Mesendoderm (in vitro differentiated cells): ENCODE measurements around the gene SLC18A2.

Source experiments
- DNase-seq: peaks from one replicate; pipeline ENCODE4 v3.0.0; 2013
- H2AK5ac ChIP-seq: 2 replicates; pipeline ENCODE4 v1.6.1; 2013; ENCODE audit warnings: low read length, inconsistent platforms
- H2BK120ac ChIP-seq: 2 replicates; pipeline ENCODE4 v1.6.1; 2013; ENCODE audit warnings: low read depth, mild to moderate bottlenecking, low read length, moderate library complexity, mixed read lengths
- H2BK15ac ChIP-seq: replicated peaks from 2 replicates; pipeline ENCODE4 v1.6.1; 2013; ENCODE audit warnings: low read depth, mild to moderate bottlenecking, moderate library complexity
- H2BK5ac ChIP-seq: 2 replicates; pipeline ENCODE4 v1.6.1; 2013; ENCODE audit warnings: low read length, inconsistent platforms
- H3K18ac ChIP-seq: 2 replicates; pipeline ENCODE4 v1.6.1; 2013; ENCODE audit warnings: mild to moderate bottlenecking, low read length, mixed read lengths
- H3K23ac ChIP-seq: one replicate; pipeline ENCODE4 v1.6.1; 2013; ENCODE audit warnings: low read length
- H3K27ac ChIP-seq: 2 replicates; pipeline ENCODE4 v1.5.1; 2013; ENCODE audit warnings: low read depth, mild to moderate bottlenecking, inconsistent platforms, low read length, moderate library complexity
- H3K27me3 ChIP-seq: 2 replicates; pipeline ENCODE4 v1.6.1; 2013; ENCODE audit warnings: low read length, control low read depth, mild to moderate bottlenecking, inconsistent platforms; ENCODE audit not compliant: insufficient read depth, poor library complexity
- H3K36me3 ChIP-seq: 2 replicates; pipeline ENCODE4 v1.6.1; 2013; ENCODE audit warnings: low read length, inconsistent platforms; ENCODE audit not compliant: control insufficient read depth, insufficient read depth
- H3K4ac ChIP-seq: one replicate; pipeline ENCODE4 v1.6.1; 2013; ENCODE audit warnings: low read depth, mild to moderate bottlenecking, low read length, moderate library complexity
- H3K4me1 ChIP-seq: 2 replicates; pipeline ENCODE4 v1.6.1; 2013; ENCODE audit warnings: low read depth, low read length, inconsistent platforms; ENCODE audit not compliant: control insufficient read depth
- H3K4me2 ChIP-seq: 2 replicates; pipeline ENCODE4 v1.6.1; 2013; ENCODE audit warnings: low read length
- H3K4me3 ChIP-seq: 2 replicates; pipeline ENCODE4 v1.5.1; 2013; ENCODE audit warnings: mild to moderate bottlenecking, low read length
- H3K56ac ChIP-seq: one replicate; pipeline ENCODE4 v1.6.1; 2013; ENCODE audit warnings: low read length
- H3K79me1 ChIP-seq: 2 replicates; pipeline ENCODE4 v1.6.1; 2013; ENCODE audit warnings: low read length, inconsistent platforms
- H3K79me2 ChIP-seq: 2 replicates; pipeline ENCODE4 v1.6.1; 2013; ENCODE audit warnings: mild to moderate bottlenecking, low read length; ENCODE audit not compliant: control insufficient read depth, insufficient read depth
- H3K9ac ChIP-seq: 2 replicates; pipeline ENCODE4 v1.6.1; 2013; ENCODE audit warnings: low read length, inconsistent platforms
- H4K5ac ChIP-seq: one replicate; pipeline ENCODE4 v1.6.1; 2013; ENCODE audit warnings: low read length
- H4K8ac ChIP-seq: one replicate; pipeline ENCODE4 v1.6.1; 2013; ENCODE audit warnings: low read depth, mild to moderate bottlenecking, control low read depth, low read length, moderate library complexity
- WGBS: extraction: QIAGEN DNeasy Blood & Tissue Kit; methylation state at CpG from one replicate; pipeline ENCODE4 v1.1.7; 2013; ENCODE audit warnings: low lambda C conversion rate, missing lambda C conversion rate; ENCODE audit not compliant: insufficient coverage; ENCODE audit errors: extremely low coverage; 5-methylcytosine and 5-hydroxymethylcytosine counted together

Gene SLC18A2

GRCh38 chr10:117239721-117240620 lies 943 bp upstream of the SLC18A2 start:
- Histone ChIP-seq H3K36me3 (no peaks in the 10 kb centered on the region), H3K4me1 (no peaks in the 10 kb centered on the region), H3K4me2 (peak overlapping the region; percentile 0), H3K27ac (no peak overlapping the region), H4K8ac (no peak overlapping the region), H3K56ac (no peak overlapping the region), H2BK5ac (no peak overlapping the region), H2BK15ac (no peak overlapping the region), H4K5ac (no peak overlapping the region), H2AK5ac (no peak overlapping the region), H2BK120ac (no peak overlapping the region), H3K4ac (no peak overlapping the region), H3K18ac (no peak overlapping the region), H3K79me1 (no peaks in the 10 kb centered on the region), H3K23ac (no peak overlapping the region), H3K9ac (no peak overlapping the region), H3K79me2 (no peaks in the 10 kb centered on the region), H3K27me3 (peaks cover 3% of the 10 kb centered on the region), H3K4me3 (no peak overlapping the region)
- DNase-seq: no peak
- no CpG with 5 or more reads among the region's 15 CpGs for WGBS

GRCh38 chr10:117241541-117242462 lies 888 bp downstream of the SLC18A2 start:
- H3K4me3 ChIP-seq: no peak overlapping the region
- H4K8ac ChIP-seq: no peak overlapping the region
- DNase-seq: no peak
- no peaks in the 10 kb centered on the region for H3K79me2 ChIP-seq
- peak overlapping the region; percentile 51 for H3K56ac ChIP-seq
- no peak overlapping the region for H3K4me2 ChIP-seq
- no peak overlapping the region for H3K18ac ChIP-seq
- H3K27me3 ChIP-seq: peaks cover 3% of the 10 kb centered on the region
- no peaks in the 10 kb centered on the region for H3K36me3 ChIP-seq
- no peak overlapping the region for H2BK120ac ChIP-seq
- no peaks in the 10 kb centered on the region for H3K4me1 ChIP-seq
- no CpG with 5 or more reads among the region's 56 CpGs for WGBS
- H2AK5ac ChIP-seq: no peak overlapping the region
- no peak overlapping the region for H3K23ac ChIP-seq
- H3K79me1 ChIP-seq: no peaks in the 10 kb centered on the region
- no peak overlapping the region for H3K27ac ChIP-seq
- H2BK5ac ChIP-seq: no peak overlapping the region
- no peak overlapping the region for H3K9ac ChIP-seq
- no peak overlapping the region for H2BK15ac ChIP-seq
- no peak overlapping the region for H3K4ac ChIP-seq
- no peak overlapping the region for H4K5ac ChIP-seq

DNA sequence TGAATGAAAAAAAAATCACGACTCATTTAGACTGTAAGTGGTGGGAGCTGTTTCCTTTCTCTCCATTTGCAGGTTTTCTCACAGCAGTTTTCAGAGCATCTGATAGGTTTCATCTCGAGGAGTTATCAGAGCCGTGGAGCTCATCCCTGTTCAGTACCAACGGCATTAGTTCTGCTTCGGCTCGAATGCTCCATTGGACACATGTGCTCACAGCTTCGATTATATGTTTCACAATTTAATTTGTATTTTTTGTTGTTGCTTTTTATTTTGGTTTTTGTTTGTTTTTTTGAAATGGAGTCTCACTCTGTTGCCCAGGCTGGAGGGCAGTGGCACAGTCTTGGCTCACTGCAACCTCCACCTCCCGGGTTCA lies 1.5 kb downstream of the SLC18A2 start:
- Histone ChIP-seq H3K79me1 (no peaks in the 10 kb centered on the region), H3K27me3 (peaks cover 3% of the 10 kb centered on the region), H3K36me3 (no peaks in the 10 kb centered on the region), H4K8ac (no peak overlapping the region), H3K4me3 (no peak overlapping the region), H3K79me2 (no peaks in the 10 kb centered on the region), H2AK5ac (no peak overlapping the region), H3K9ac (no peak overlapping the region), H3K27ac (no peak overlapping the region), H3K4me1 (no peaks in the 10 kb centered on the region), H2BK15ac (no peak overlapping the region), H3K18ac (no peak overlapping the region), H2BK120ac (no peak overlapping the region), H2BK5ac (no peak overlapping the region), H3K4me2 (no peak overlapping the region), H3K56ac (no peak overlapping the region), H3K4ac (no peak overlapping the region), H3K23ac (no peak overlapping the region), H4K5ac (no peak overlapping the region)
- WGBS: no CpG with 5 or more reads among the region's 8 CpGs
- DNase-seq: no peak

DNA sequence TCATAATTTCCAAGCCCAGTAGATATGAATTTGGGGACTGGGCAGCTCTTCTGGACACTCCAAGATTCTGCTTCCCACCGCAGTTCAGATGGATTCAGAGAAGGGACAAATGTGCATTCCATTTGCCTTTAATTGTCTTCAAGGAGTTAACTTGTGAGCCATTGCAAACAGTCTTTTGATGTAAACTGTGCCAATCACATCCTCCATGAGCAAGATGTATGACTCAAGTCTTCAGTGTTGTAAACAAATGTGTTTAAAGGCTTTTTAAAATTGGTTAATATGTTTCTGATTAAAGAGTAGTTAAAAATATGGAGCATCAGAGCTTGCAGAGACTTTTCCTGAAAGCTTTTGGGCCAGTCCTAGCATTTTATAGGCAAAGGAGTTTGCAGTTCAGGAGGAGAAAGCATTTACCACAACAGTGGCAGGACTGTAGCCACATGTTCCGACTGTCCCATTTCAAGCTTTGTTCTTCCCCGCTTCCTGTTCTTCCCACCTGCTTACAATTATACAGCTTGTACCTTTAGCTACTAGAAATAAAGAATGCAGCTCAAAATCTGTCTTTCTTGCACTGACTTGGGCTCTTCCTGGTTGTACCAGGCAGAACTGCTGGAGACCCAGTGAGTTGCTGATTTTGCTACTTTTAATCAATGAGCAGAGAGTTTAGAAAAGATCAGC lies 6.2 kb downstream of the SLC18A2 start:
- Histone ChIP-seq H3K79me2 (no peaks in the 10 kb centered on the region), H3K4ac (no peak overlapping the region), H2BK5ac (no peak overlapping the region), H3K4me2 (no peak overlapping the region), H3K79me1 (no peaks in the 10 kb centered on the region), H3K18ac (no peak overlapping the region), H3K27me3 (peaks cover 1% of the 10 kb centered on the region), H3K56ac (no peak overlapping the region), H2BK120ac (no peak overlapping the region), H3K27ac (no peak overlapping the region), H3K23ac (no peak overlapping the region), H4K8ac (no peak overlapping the region), H2BK15ac (no peak overlapping the region), H3K4me1 (no peaks in the 10 kb centered on the region), H4K5ac (no peak overlapping the region), H2AK5ac (no peak overlapping the region), H3K9ac (no peak overlapping the region), H3K36me3 (no peaks in the 10 kb centered on the region), H3K4me3 (no peak overlapping the region)
- no peak for DNase-seq
- WGBS: no CpG with 5 or more reads among the region's 3 CpGs

GRCh38 chr10:117248750-117249465 lies 8.0 kb downstream of the SLC18A2 start:
- no peaks in the 10 kb centered on the region for H3K79me1 ChIP-seq
- no peak overlapping the region for H2BK15ac ChIP-seq
- no peaks in the 10 kb centered on the region for H3K79me2 ChIP-seq
- no peak for DNase-seq
- WGBS: no CpG with 5 or more reads among the region's 10 CpGs
- H2BK120ac ChIP-seq: no peak overlapping the region
- no peak overlapping the region for H3K4ac ChIP-seq
- H2BK5ac ChIP-seq: no peak overlapping the region
- no peaks in the 10 kb centered on the region for H3K36me3 ChIP-seq
- H3K18ac ChIP-seq: no peak overlapping the region
- H3K9ac ChIP-seq: no peak overlapping the region
- H3K4me2 ChIP-seq: no peak overlapping the region
- H3K4me1 ChIP-seq: no peaks in the 10 kb centered on the region
- H3K27ac ChIP-seq: no peak overlapping the region
- H3K23ac ChIP-seq: no peak overlapping the region
- H4K8ac ChIP-seq: no peak overlapping the region
- H4K5ac ChIP-seq: no peak overlapping the region
- H2AK5ac ChIP-seq: no peak overlapping the region
- H3K4me3 ChIP-seq: no peak overlapping the region
- no peaks in the 10 kb centered on the region for H3K27me3 ChIP-seq
- no peak overlapping the region for H3K56ac ChIP-seq
